ENCODE data around the gene PAEP. TPM values are rescaled to one million over a fixed set of nuclear protein-coding genes. Genes with fewer than 3 reads are reported as not detected.

Gene PAEP
- total and polyA plus RNA-seq, 8 donors, result not detected

DNA sequence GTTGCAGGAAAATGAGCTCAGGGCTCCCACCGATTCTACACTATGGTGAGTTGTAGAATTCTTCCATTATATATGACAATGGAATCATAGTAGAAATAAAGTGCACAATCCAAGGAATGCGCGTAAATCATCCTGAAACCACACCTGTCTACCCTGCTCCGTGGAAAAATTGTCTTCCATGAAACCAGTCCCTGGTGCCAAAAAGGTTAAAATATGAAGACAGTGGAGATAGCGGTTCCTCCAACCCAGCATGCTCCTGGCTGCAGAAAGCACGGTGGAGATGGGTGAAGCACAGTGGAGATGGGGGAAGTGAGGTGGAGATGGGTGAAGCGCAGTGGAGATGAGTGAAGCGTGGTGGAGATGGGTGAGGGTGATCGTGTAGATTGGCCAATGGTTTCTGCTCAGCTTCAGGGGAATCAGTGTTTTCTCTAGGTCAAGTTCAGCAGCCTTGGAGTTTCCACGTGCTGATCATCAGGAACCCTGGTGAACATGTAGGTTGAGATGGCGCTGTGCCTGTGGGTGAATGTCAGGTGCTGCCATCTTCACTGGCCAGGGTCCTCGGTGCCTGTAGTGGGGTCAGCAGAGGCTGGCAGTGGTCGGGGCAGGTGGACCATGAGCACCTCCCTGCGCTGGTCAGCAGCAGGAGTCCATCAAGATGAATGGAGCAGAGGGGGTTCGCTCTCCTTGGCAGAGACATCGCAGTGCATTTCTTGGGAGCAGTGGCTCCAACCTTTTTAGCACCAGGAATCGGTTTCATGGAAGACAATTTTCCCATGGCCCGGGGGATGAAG, 20.3 kb downstream of the PAEP start:
- WGBS, 5 donors, result 81 to 88% (median 87%) methylated on average over 15 to 18 of the region's 18 CpGs
- Histone ChIP-seq H3K27ac (no peak overlapping the region), H3K4me1 (no peaks in the 10 kb centered on the region), H3K36me3 (no peaks in the 10 kb centered on the region), H3K4me3 (no peak overlapping the region), H3K27me3 (peaks cover 0 to 66% (median 0%) of the 10 kb centered on the region in 3 donors), H3K9me3 (no peaks in the 10 kb centered on the region)
- intact Hi-C loops (cut with DNase I; ENCODE audit: low total_unique reads), result no loop called here
- TF ChIP-seq EP300 (IDR thresholded peaks at IDR 0.05) (no peak), POLR2AphosphoS5 (IDR thresholded peaks at IDR 0.05) (no peak), POLR2A (IDR thresholded peaks at IDR 0.05) (no peak), CTCF (IDR thresholded peaks at IDR 0.05) (no peak)
- DNase-seq, result peak in 1 of 2 donors; percentile 17

DNA sequence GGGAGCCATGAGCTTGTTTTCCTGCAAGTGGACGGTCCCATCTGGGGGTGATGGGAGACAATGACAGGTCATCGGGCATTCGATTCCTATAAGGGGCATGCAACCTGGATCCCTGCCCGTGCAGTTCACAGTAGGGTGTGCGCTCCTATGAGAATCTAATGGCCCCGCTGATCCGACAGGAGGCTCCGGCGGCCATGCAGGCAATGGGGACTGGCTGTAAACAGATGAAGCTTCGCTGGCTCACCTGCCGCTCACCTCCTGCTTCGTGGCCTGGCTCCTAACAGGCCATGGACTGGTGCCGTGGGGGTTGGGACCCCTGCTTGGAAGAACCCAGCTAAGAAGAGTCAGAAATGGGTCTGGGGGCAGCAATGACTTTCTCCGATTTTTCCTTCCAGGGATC, 21.0 kb downstream of the PAEP start:
- WGBS, 5 donors, result 85 to 91% (median 89%) methylated on average over 10 to 14 of the region's 14 CpGs
- Histone ChIP-seq H3K4me3 (no peak overlapping the region), H3K9me3 (no peaks in the 10 kb centered on the region), H3K36me3 (no peaks in the 10 kb centered on the region), H3K27me3 (peaks cover 0 to 60% (median 0%) of the 10 kb centered on the region in 3 donors), H3K4me1 (no peaks in the 10 kb centered on the region), H3K27ac (no peak overlapping the region)
- peak in 1 of 2 donors; percentile 20 for DNase-seq
- TF ChIP-seq POLR2AphosphoS5 (IDR thresholded peaks at IDR 0.05), result no peak
- no peak for TF ChIP-seq POLR2A (IDR thresholded peaks at IDR 0.05)
- no peak for TF ChIP-seq EP300 (IDR thresholded peaks at IDR 0.05)
- TF ChIP-seq CTCF (IDR thresholded peaks at IDR 0.05), result no peak
- intact Hi-C loops (cut with DNase I; ENCODE audit: low total_unique reads), result no loop called here

DNA sequence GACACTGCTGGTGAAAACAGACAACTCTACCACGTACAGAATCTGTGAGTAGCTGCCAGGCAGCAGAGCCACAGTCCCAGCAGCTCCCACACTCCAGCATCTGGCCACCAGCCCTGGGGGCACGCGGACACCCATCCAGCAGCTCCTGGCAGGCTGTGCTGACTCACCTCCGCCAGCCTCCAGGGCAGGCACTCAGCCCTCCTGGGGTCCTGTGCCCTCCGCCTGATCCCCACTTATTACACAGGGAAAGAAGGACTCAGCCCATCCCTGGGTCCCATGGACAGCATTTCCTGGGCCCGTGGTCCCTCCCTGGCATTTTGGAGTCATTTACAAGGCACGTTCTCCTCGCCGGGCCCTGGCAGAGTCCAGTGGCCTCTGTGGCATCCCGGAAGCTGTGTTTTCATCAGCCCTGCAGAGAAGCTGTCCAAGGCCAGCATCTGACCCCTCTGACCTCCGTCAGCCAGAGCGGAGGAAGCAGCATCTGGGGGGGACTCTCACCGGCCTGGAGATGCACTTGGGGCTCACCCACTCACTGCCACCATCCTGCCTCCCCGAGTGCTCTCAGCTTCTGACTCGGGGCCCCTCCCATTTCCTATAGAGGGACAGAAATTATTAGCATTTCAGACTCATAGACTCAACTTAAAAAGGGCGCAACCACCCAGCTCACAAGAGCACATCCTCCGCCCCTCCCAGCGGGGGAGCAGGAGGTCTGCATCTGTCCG, 21.6 kb downstream of the PAEP start:
- intact Hi-C loops (cut with DNase I; ENCODE audit: low total_unique reads), result no loop called here
- WGBS, 5 donors, result 74 to 80% (median 78%) methylated on average over 9 to 19 of the region's 19 CpGs

More for the DNA sequence above, 21.6 kb downstream of the PAEP start:
- no peaks in the 10 kb centered on the region for H3K4me1 ChIP-seq
- TF ChIP-seq EP300 (IDR thresholded peaks at IDR 0.05), result no peak
- no peak for TF ChIP-seq CTCF (IDR thresholded peaks at IDR 0.05)
- TF ChIP-seq POLR2AphosphoS5 (IDR thresholded peaks at IDR 0.05), result no peak
- TF ChIP-seq POLR2A (IDR thresholded peaks at IDR 0.05), result no peak
- no peak overlapping the region for H3K27ac ChIP-seq
- H3K4me3 ChIP-seq, result no peak overlapping the region
- H3K9me3 ChIP-seq, result no peaks in the 10 kb centered on the region
- peak in 1 of 2 donors; percentile 19 for DNase-seq
- H3K36me3 ChIP-seq, result no peaks in the 10 kb centered on the region
- peaks cover 0 to 60% (median 0%) of the 10 kb centered on the region in 3 donors for H3K27me3 ChIP-seq
